Adrenal gland (tissue), 12 donors: ENCODE data around the gene NUP98. TPM values are rescaled to one million over a fixed set of nuclear protein-coding genes. Genes with fewer than 3 reads are reported as not detected.

ENCODE experiments used
- DNase-seq, 7 donors: peaks; one replicate each; pipeline ENCODE4 v3.0.0-alpha.2; 2019 to 2020
- H3K27ac ChIP-seq, 5 donors: fragments of 200-600 bp; sonication (generic) in 4 of 5; 1 replicate in 3 of 5; 2 replicates in 2 of 5; pipeline versions ENCODE4 v1.5.1 to v1.8.0; 2016 to 2020; ENCODE audit warnings: mild to moderate bottlenecking in 1 of 5
- H3K27me3 ChIP-seq: fragments of 200-600 bp; 2 replicates; pipeline ENCODE4 v1.8.0; 2021
- H3K36me3 ChIP-seq, 2 donors: fragments of 200-600 bp; replicated peaks in 1 of 2; 1 replicate in 1 of 2; 2 replicates in 1 of 2; pipeline versions ENCODE4 v1.5.1 to v1.8.0; 2018 to 2022
- H3K4me1 ChIP-seq, 2 donors: fragments of 200-600 bp; replicated peaks in 1 of 2; 1 replicate in 1 of 2; 2 replicates in 1 of 2; pipeline versions ENCODE4 v1.5.1 to v1.8.0; 2018 to 2021
- H3K4me3 ChIP-seq, 4 donors: fragments of 200-600 bp; sonication (generic) in 3 of 4; one replicate each; pipeline ENCODE4 v1.5.1; 2016 to 2018
- H3K9me3 ChIP-seq, 3 donors: fragments of 200-600 bp; sonication (generic) in 1 of 3; replicated peaks in 1 of 3; 1 replicate in 2 of 3; 2 replicates in 1 of 3; pipeline versions ENCODE4 v1.5.1 to v1.8.0; 2016 to 2021
- CTCF ChIP-seq, 6 experiments: fragments of 450-650 bp in 4 of 6; fragments of 200-600 bp in 2 of 6; sonication (generic) in 1 of 6; IDR thresholded peaks; 1 replicate in 5 of 6; 2 replicates in 1 of 6; pipeline versions ENCODE4 v1.5.1 to v1.8.0; 2016 to 2021; ENCODE audit warnings: antibody characterized with exemption in 6 of 6, mild to moderate bottlenecking in 2 of 6, moderate library complexity in 1 of 6
- POLR2A ChIP-seq, 2 donors: fragments of 450-650 bp; IDR thresholded peaks; one replicate each; pipeline ENCODE4 v1.6.1; 2017; ENCODE audit warnings: antibody characterized with exemption in 2 of 2, mild to moderate bottlenecking in 2 of 2, moderate library complexity in 1 of 2
- WGBS, 4 donors: extraction: QIAGEN DNeasy Blood & Tissue Kit in 2 of 4; methylation state at CpG; one replicate each; pipeline versions ENCODE4 v1.1.5 to v1.1.7; 2013 to 2017; 5-methylcytosine and 5-hydroxymethylcytosine counted together
- intact Hi-C, 2 donors: fragments of 100-400 bp; cut with DNase I; formaldehyde crosslinking; loops; one replicate each; pipeline versions ENCODE4 v1.14.1 to v1.15.0; 2022 to 2023
- polyA plus RNA-seq, 3 donors: library from polyadenylated mRNA; stranded (reverse); fragments of 200-250 nt in 2 of 3; fragments of 350-450 nt in 1 of 3; fragmentation: Illumina TruSeq in 1 of 3; extraction: RNeasy Lipid Tissue Mini Kit (QIAGEN cat#74804) in 1 of 3; gene quantifications; one replicate each; pipeline ENCODE4 v1.2.3, GENCODE V29; 2013 to 2014
- total RNA-seq, 9 donors: library from RNA; depleted of rRNA in 4 of 9; stranded (reverse); fragments of >200 nt in 4 of 9; fragments of 120-200 nt in 1 of 9; fragmentation: NEBNext Ultra II Directional in 1 of 9; extraction: Animal tissue kit (Norgen Biotek cat#: 25700) in 1 of 9; gene quantifications; one replicate each; pipeline versions ENCODE4 v1.1.0 to v1.2.4, GENCODE V29; 2013 to 2023
- donor health status: healthy with polysubstance abuse.
- donor health status: Bipolar disorder and iron deficiency.
- donor health status: DM: yes; HTN: yes; CAD: no.
- donor health status: DM: no; HTN: no; CAD: no.
- donor health status: DM: no; HTN: no; CAD: no.
- donor health status: DM: yes; HTN: yes; CAD: no.

NUP98 gene
- total and polyA plus RNA-seq, 12 donors = 14.6 to 226 (median 56.9) TPM

- Histone ChIP-seq H3K4me1 (peaks cover 4 to 5% of the 10 kb centered on the region in 2 donors), H3K4me3 (no peak overlapping the region), H3K27me3 (no peaks in the 10 kb centered on the region), H3K9me3 (no peaks in the 10 kb centered on the region), H3K27ac (no peak overlapping the region), H3K36me3 (no peaks in the 10 kb centered on the region)
- TF ChIP-seq POLR2A (IDR thresholded peaks at IDR 0.05) = no peak
- WGBS, 4 donors = 83 to 98% (median 86%) methylated on average over 6 to 13 of the region's 13 CpGs
- no peak for DNase-seq
- intact Hi-C loops = no loop called here
These were observed 160.2 kb downstream of the NUP98 start for GRCh38 chr11:3637201-3637600.

- no peak for DNase-seq
- intact Hi-C loops = no loop called here
- Histone ChIP-seq H3K36me3 (no peaks in the 10 kb centered on the region), H3K27ac (no peak overlapping the region), H3K27me3 (no peaks in the 10 kb centered on the region), H3K9me3 (no peaks in the 10 kb centered on the region), H3K4me1 (no peaks in the 10 kb centered on the region), H3K4me3 (no peak overlapping the region)
- WGBS, 4 donors = 85 to 93% (median 90%) methylated on average over 13 to 15 of the region's 15 CpGs
- no peak for TF ChIP-seq POLR2A (IDR thresholded peaks at IDR 0.05)
- TF ChIP-seq CTCF (IDR thresholded peaks at IDR 0.05) = no peak
These were observed 161.5 kb downstream of the NUP98 start for GRCh38 chr11:3635641-3636375.

GRCh38 chr11:3632070-3632660 lies 165.2 kb downstream of the NUP98 start:
- no peaks in the 10 kb centered on the region for H3K4me1 ChIP-seq
- no peak for TF ChIP-seq CTCF (IDR thresholded peaks at IDR 0.05)
- no peak for TF ChIP-seq POLR2A (IDR thresholded peaks at IDR 0.05)
- no peak for DNase-seq
- no peaks in the 10 kb centered on the region for H3K36me3 ChIP-seq
- intact Hi-C loops = no loop called here
- H3K27me3 ChIP-seq = no peaks in the 10 kb centered on the region
- H3K4me3 ChIP-seq = no peak overlapping the region
- H3K27ac ChIP-seq = no peak overlapping the region
- 81 to 91% (median 87%) methylated on average over 5 of the region's 5 CpGs for WGBS, 4 donors
- H3K9me3 ChIP-seq = no peaks in the 10 kb centered on the region

- no peak overlapping the region for H3K27ac ChIP-seq
- no peak for DNase-seq
- no peaks in the 10 kb centered on the region for H3K9me3 ChIP-seq
- no peak overlapping the region for H3K4me3 ChIP-seq
- no peaks in the 10 kb centered on the region for H3K36me3 ChIP-seq
- intact Hi-C loops = no loop called here
- H3K27me3 ChIP-seq = no peaks in the 10 kb centered on the region
- no peaks in the 10 kb centered on the region for H3K4me1 ChIP-seq
- TF ChIP-seq POLR2A (IDR thresholded peaks at IDR 0.05) = no peak
- TF ChIP-seq CTCF (IDR thresholded peaks at IDR 0.05) = no peak
- WGBS, 4 donors = 87 to 92% (median 91%) methylated on average over 4 of the region's 4 CpGs
These were observed 166.0 kb downstream of the NUP98 start for GRCh38 chr11:3631331-3631730.

GRCh38 chr11:3627291-3627690 lies 170.1 kb downstream of the NUP98 start:
- Histone ChIP-seq H3K9me3 (no peaks in the 10 kb centered on the region), H3K27ac (no peak overlapping the region), H3K4me3 (no peak overlapping the region), H3K27me3 (no peaks in the 10 kb centered on the region), H3K36me3 (no peaks in the 10 kb centered on the region), H3K4me1 (no peaks in the 10 kb centered on the region)
- 90 to 100% (median 97%) methylated on average over 1 of the region's 1 CpG for WGBS, 4 donors
- intact Hi-C loops = no loop called here
- TF ChIP-seq CTCF (IDR thresholded peaks at IDR 0.05) (no peak), POLR2A (IDR thresholded peaks at IDR 0.05) (no peak)
- DNase-seq = no peak
